ENCODE results near the gene TMEM183A.
A peak's percentile ranks its signal among the peaks of the same experiment; 100 is the strongest.
"Not testable (repeated sequence)": the region's sequence is repeated elsewhere in the genome, so short reads cannot be mapped to it uniquely, and the experiment has no call there.

TMEM183A gene

DNA sequence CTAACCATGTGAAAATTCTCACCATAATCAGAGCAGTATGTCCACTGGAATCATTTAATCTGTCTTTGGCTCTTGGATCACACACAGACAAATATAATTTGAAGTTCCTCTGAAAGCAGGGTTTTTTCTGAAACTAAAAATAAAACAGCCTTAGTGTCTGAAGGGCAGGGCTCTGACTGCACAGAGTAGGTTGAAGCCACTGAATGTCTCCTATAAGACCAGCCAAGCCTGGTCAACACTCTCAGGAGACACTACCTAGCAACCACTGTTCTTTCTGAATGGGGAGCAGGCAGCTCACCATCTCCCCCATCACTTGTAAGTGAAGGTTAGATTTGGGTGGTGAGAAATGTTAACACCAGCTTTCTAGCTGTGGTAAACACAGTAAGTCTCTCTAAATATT, 16.1 kb upstream of the TMEM183A start:
- no peak for TF ChIP-seq POLR2AphosphoS5 (IDR thresholded peaks at IDR 0.05; ENCODE audit: low read depth, low read length)
- TF ChIP-seq POLR2A (IDR thresholded peaks at IDR 0.05; ENCODE audit: low read depth, low read length) = no peak
- TF ChIP-seq TAF1 (IDR thresholded peaks at IDR 0.05; ENCODE audit: borderline replicate concordance, low read depth, low read length) = no peak
- FAIRE-seq = no peak
- DNase-seq (ENCODE audit: insufficient read length) = no peak

DNA sequence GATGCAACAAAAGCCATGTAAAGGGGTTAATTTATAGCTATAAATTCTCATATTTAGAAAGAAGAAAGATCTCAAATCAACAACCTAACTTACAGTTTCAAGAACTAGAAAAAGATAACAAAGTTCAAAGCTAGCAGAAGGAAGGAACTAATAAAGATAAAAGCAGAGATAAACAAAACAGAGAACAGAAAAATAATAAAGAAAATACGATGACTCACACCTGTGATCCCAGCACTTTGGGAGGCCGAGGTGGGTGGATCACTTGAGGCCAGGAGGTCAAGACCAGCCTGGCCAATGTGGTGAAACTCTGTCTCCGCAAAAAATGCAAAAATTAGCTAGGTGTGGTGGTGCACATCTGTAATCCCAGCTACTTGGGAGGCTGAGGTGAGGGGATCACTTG, 12.4 kb upstream of the TMEM183A start:
- DNase-seq (ENCODE audit: insufficient read length) = no peak

DNA sequence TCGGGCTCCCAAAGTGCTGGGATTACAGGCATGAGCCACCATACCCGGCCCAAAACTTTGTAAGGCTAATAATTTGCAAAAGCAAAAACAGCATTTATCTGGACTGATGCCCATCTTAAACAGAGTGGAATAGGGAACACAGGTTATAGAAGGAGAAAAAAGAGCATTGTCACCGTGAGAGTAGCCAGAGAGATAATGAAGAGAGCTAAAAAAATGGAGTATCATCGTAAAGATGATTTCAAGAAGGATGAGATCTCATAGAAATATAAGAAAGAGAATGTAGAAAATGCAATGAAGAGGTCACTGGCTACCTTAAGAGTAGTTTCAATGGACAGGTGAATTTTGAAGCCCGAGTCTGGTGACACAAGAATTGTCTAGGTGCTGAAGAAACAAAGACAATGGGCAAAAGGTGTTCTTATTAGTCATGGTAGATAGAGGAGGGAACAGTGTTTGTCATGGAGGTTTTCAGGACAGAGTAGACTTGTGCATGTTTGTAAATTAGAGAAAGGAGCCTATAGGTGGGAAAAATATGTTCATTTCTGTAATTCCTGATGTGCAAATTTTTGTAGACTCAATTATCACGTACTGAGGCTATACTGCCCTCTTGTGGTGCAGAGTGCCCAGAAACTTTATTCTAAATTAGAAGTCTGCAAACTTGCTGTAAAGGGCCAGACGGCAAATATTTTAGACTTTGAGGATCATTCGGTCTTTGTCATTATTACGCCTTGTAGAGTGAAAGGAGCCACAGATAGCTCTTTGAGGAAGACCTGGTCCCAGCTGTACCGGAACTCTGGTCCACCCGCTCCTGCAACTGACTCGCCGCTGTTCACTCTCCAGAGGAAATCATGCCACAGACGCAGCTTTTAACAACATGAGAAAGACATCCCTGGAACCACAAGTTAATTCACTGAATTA, 8.1 kb upstream of the TMEM183A start:
- DNase-seq (ENCODE audit: insufficient read length) (no peak), FAIRE-seq (peak; percentile 44)
- TF ChIP-seq POLR2AphosphoS5 (IDR thresholded peaks at IDR 0.05; ENCODE audit: low read depth, low read length) (no peak), TAF1 (IDR thresholded peaks at IDR 0.05; ENCODE audit: borderline replicate concordance, low read depth, low read length) (no peak), POLR2A (IDR thresholded peaks at IDR 0.05; ENCODE audit: low read depth, low read length) (no peak)

More for the DNA sequence above, 12.4 kb upstream of the TMEM183A start:
- FAIRE-seq = no peak
- TF ChIP-seq POLR2A (IDR thresholded peaks at IDR 0.05; ENCODE audit: low read depth, low read length) = no peak
- no peak for TF ChIP-seq TAF1 (IDR thresholded peaks at IDR 0.05; ENCODE audit: borderline replicate concordance, low read depth, low read length)
- TF ChIP-seq POLR2AphosphoS5 (IDR thresholded peaks at IDR 0.05; ENCODE audit: low read depth, low read length) = no peak

GRCh38 chr1:203000217-203000944, 6.8 kb upstream of the TMEM183A start:
- DNase-seq (ENCODE audit: insufficient read length) (no peak), FAIRE-seq (no peak)
- TF ChIP-seq POLR2AphosphoS5 (IDR thresholded peaks at IDR 0.05; ENCODE audit: low read depth, low read length) (no peak), POLR2A (IDR thresholded peaks at IDR 0.05; ENCODE audit: low read depth, low read length) (no peak), TAF1 (IDR thresholded peaks at IDR 0.05; ENCODE audit: borderline replicate concordance, low read depth, low read length) (no peak)

- DNase-seq (ENCODE audit: insufficient read length) (no peak), FAIRE-seq (no peak)
- no peak for TF ChIP-seq TAF1 (IDR thresholded peaks at IDR 0.05; ENCODE audit: borderline replicate concordance, low read depth, low read length)
Measured at GRCh38 chr1:203001986-203002385, 5.2 kb upstream of the TMEM183A start.

DNA sequence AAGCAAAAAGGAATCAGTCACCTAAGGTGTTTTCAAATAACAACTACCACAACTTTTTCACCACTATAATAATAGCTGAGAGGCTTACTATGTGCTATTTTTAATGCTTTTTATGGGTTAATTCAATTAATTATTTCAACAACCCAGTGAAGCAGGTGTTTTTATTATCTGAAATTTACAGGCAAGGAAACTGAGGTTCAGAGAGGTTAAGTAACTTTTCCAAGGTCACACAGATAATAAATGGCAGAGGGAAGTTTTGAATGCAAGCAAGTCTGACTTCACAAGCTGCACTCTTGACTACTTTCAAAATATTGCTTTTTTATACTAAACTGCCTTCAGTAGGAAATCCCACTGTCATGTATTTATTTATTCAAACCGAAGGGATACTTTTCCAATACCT, 4.2 kb upstream of the TMEM183A start:
- no peak for DNase-seq (ENCODE audit: insufficient read length)
- TF ChIP-seq TAF1 (IDR thresholded peaks at IDR 0.05; ENCODE audit: borderline replicate concordance, low read depth, low read length) = no peak
- no peak for TF ChIP-seq POLR2AphosphoS5 (IDR thresholded peaks at IDR 0.05; ENCODE audit: low read depth, low read length)
- TF ChIP-seq POLR2A (IDR thresholded peaks at IDR 0.05; ENCODE audit: low read depth, low read length) = no peak
- FAIRE-seq = no peak

DNA sequence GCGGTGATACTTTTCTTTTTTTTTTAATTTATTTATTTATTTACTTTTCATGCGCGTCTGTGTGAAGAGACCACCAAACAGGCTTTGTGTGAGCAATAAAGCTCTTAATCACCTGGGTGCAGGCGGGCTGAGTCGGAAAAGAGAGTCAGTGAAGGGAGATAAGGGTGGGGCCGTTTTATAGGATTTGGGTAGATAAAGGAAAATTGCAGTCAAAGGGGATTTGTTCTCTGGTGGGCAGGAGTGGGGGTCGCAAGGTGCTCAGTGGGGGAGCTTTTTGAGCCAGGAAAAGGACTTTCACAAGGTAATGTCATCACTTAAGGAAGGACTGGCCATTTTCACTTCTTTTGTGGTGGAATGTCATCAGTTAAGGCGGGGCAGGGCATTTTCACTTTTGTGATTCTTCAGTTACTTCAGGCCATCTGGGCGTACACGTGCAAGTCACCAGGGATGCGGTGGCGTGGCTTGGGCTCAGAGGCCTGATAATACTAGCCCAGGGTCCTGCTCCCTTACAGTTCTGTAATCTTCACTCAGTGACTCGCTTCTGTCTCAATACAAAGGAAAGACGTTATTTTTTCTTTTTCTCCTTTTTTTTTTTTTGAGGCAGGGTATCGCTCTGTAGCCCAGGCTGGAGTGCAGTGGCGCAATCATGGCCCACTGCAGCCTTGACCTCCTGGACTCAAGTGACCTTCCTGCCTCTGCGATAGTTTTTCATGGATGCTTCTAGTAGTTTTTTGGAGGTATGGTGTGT, 1.6 kb upstream of the TMEM183A start:
- not testable (repeated sequence) for FAIRE-seq

GRCh38 chr1:203009185-203009584, 2.0 kb downstream of the TMEM183A start:
- no peak for TF ChIP-seq TAF1 (IDR thresholded peaks at IDR 0.05; ENCODE audit: borderline replicate concordance, low read depth, low read length)
- no peak for TF ChIP-seq POLR2AphosphoS5 (IDR thresholded peaks at IDR 0.05; ENCODE audit: low read depth, low read length)
- TF ChIP-seq POLR2A (IDR thresholded peaks at IDR 0.05; ENCODE audit: low read depth, low read length) = no peak
- DNase-seq (ENCODE audit: insufficient read length) (no peak), FAIRE-seq (no peak)

More for the DNA sequence above, 1.6 kb upstream of the TMEM183A start:
- not testable (repeated sequence) for DNase-seq (ENCODE audit: insufficient read length)

DNA sequence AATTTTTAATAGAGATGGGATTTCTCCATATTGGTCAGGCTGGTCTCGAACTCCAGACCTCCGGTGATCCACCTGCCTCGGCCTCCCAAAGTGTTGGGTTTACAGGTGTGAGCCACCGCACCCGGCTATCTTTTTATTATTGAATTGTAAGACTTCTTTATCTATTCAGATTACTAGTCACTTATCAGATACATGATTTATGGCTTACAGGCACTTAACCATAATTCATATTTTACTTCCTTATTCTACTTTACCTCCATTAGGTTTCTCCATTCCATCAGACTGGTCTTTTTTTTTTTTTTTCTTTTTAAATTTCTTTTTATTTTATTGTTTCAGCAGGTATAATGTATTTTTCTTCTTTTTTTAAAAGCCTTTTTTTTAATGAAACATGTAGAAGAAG, 4.4 kb downstream of the TMEM183A start:
- no peak for TF ChIP-seq POLR2AphosphoS5 (IDR thresholded peaks at IDR 0.05; ENCODE audit: low read depth, low read length)
- no peak for TF ChIP-seq POLR2A (IDR thresholded peaks at IDR 0.05; ENCODE audit: low read depth, low read length)
- TF ChIP-seq TAF1 (IDR thresholded peaks at IDR 0.05; ENCODE audit: borderline replicate concordance, low read depth, low read length) = no peak
- DNase-seq (ENCODE audit: insufficient read length) (no peak), FAIRE-seq (no peak)

GRCh38 chr1:203017061-203017460, 9.9 kb downstream of the TMEM183A start:
- no peak for DNase-seq (ENCODE audit: insufficient read length)
- no peak for TF ChIP-seq POLR2AphosphoS5 (IDR thresholded peaks at IDR 0.05; ENCODE audit: low read depth, low read length)
- TF ChIP-seq TAF1 (IDR thresholded peaks at IDR 0.05; ENCODE audit: borderline replicate concordance, low read depth, low read length) = no peak
- no peak for TF ChIP-seq POLR2A (IDR thresholded peaks at IDR 0.05; ENCODE audit: low read depth, low read length)
- FAIRE-seq = no peak

GRCh38 chr1:203017692-203018091, 10.5 kb downstream of the TMEM183A start:
- DNase-seq (ENCODE audit: insufficient read length) (no peak), FAIRE-seq (no peak)
- TF ChIP-seq POLR2AphosphoS5 (IDR thresholded peaks at IDR 0.05; ENCODE audit: low read depth, low read length) (no peak), TAF1 (IDR thresholded peaks at IDR 0.05; ENCODE audit: borderline replicate concordance, low read depth, low read length) (no peak), POLR2A (IDR thresholded peaks at IDR 0.05; ENCODE audit: low read depth, low read length) (no peak)

- FAIRE-seq = peak; percentile 81
Measured at GRCh38 chr1:203022855-203023254, 15.7 kb downstream of the TMEM183A start.

More at GRCh38 chr1:203022855-203023254, 15.7 kb downstream of the TMEM183A start:
- DNase-seq (ENCODE audit: insufficient read length) = not testable (repeated sequence)
